Hepatocyte (in vitro differentiated cells): Measurements from ENCODE around the gene RAB2B.

Source experiments
- EZH2 ChIP-seq: fragments of 200-600 bp; sonication (generic); IDR thresholded peaks from 2 replicates; pipeline ENCODE4 v1.6.1; 2016; ENCODE audit warnings: antibody characterized with exemption, mild to moderate bottlenecking, borderline replicate concordance
- TF ChIP-seq, protein P1 (sequence below): fragments of 200-600 bp; sonication (generic); IDR thresholded peaks from 2 replicates; pipeline ENCODE4 v1.5.1; 2016; ENCODE audit warnings: antibody characterized with exemption, mild to moderate bottlenecking; ENCODE audit not compliant: poor library complexity

DNA sequence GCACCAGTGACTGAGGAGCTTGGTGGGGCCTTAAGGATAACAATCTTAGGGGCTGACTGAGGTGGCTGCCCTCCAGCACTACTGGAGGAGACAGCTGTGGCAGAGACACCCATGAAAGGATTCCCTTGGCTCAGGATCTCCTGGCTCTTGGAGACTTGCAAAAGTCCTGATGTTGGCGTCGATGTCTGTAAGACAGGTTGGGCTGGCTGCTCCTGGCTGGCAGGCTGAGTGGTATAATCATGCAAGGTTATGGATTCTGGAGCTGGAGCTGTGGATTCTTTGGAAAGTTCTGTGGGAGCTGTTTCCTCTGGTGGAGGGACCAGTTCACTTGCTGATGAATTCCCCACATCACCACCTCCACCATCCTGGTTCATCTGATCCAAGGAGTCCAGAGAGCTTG is 45.6 kb downstream of the RAB2B start:
- TF ChIP-seq, protein P1, sequence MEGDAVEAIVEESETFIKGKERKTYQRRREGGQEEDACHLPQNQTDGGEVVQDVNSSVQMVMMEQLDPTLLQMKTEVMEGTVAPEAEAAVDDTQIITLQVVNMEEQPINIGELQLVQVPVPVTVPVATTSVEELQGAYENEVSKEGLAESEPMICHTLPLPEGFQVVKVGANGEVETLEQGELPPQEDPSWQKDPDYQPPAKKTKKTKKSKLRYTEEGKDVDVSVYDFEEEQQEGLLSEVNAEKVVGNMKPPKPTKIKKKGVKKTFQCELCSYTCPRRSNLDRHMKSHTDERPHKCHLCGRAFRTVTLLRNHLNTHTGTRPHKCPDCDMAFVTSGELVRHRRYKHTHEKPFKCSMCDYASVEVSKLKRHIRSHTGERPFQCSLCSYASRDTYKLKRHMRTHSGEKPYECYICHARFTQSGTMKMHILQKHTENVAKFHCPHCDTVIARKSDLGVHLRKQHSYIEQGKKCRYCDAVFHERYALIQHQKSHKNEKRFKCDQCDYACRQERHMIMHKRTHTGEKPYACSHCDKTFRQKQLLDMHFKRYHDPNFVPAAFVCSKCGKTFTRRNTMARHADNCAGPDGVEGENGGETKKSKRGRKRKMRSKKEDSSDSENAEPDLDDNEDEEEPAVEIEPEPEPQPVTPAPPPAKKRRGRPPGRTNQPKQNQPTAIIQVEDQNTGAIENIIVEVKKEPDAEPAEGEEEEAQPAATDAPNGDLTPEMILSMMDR: no peak
- no peak for TF ChIP-seq EZH2
